WTC11 (cell line): ENCODE results near the gene SP4.

ENCODE experiments used
- CREM ChIP-seq: sonication (generic); formaldehyde crosslinking; IDR thresholded peaks from 2 replicates; pipeline ENCODE4 v1.8.1; 2022; ENCODE audit warnings: mild to moderate bottlenecking, missing genetic modification reagents, moderate library complexity
- CTCF ChIP-seq: fragments of 200-600 bp; IDR thresholded peaks from 2 replicates; pipeline ENCODE4 v1.8.0; 2022; ENCODE audit warnings: antibody characterized with exemption
- USF2 ChIP-seq: sonication (generic); formaldehyde crosslinking; IDR thresholded peaks from 2 replicates; pipeline ENCODE4 v1.8.1; 2023; ENCODE audit warnings: mild to moderate bottlenecking, missing genetic modification reagents, moderate library complexity
- TF ChIP-seq, protein P1 (sequence below): sonication (generic); formaldehyde crosslinking; IDR thresholded peaks from 2 replicates; pipeline ENCODE4 v1.8.0; 2022; ENCODE audit warnings: mild to moderate bottlenecking, missing genetic modification reagents

- TF ChIP-seq, protein P1, sequence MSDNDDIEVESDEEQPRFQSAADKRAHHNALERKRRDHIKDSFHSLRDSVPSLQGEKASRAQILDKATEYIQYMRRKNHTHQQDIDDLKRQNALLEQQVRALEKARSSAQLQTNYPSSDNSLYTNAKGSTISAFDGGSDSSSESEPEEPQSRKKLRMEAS (CRISPR knock-in tag), result no peak
- TF ChIP-seq CREM, result no peak
- TF ChIP-seq CTCF, result no peak
- no peak for TF ChIP-seq USF2
Measured at GRCh38 chr7:21544715-21545114, 116.8 kb downstream of the SP4 start.
